ENCODE data around the gene G6PC3. TPM values are rescaled to one million over a fixed set of nuclear protein-coding genes. Genes with fewer than 3 reads are reported as not detected.

Gene G6PC3
- total and polyA plus RNA-seq, 2 of the 4 experiments (the other 2 are of a cell fraction): 20.4 to 107 TPM

- CTCF ChIA-PET: interaction anchor here (0.6 kb wide), 1 partner anchor 86 kb away, joined by 3 read pairs; no protein-coding TSS in a partner anchor
- no peak overlapping the region for H3K27ac ChIP-seq (ENCODE audit: insufficient read depth, low read length)
- H2AFZ ChIP-seq (replicated peaks; ENCODE audit: low read length, poor library complexity): no peak overlapping the region
- no peak overlapping the region for H3K23ac ChIP-seq (ENCODE audit: low read depth, low read length)
- H2BK15ac ChIP-seq (ENCODE audit: low read depth, low read length): no peak overlapping the region
- no TSS peak for BruUV-seq (replicated peaks)
- no peak overlapping the region for H4K8ac ChIP-seq (ENCODE audit: low read depth in 2 of 2, low read length in 2 of 2)
- H3K4me3 ChIP-seq (ENCODE audit: insufficient read depth, low read depth, low read length): no peak overlapping the region
- H3K9ac ChIP-seq (ENCODE audit: low read depth, low read length): no peak overlapping the region
- no peak overlapping the region for H3K18ac ChIP-seq (ENCODE audit: low read depth, low read length)
- DNase-seq (no peak), ATAC-seq (ENCODE audit: low read depth) (no peak)
- H3K4ac ChIP-seq (ENCODE audit: low read depth, low read length): no peak overlapping the region
- H3K4me1 ChIP-seq (ENCODE audit: control insufficient read depth, insufficient read depth, low read length): peaks cover 5% of the 10 kb centered on the region
- no peak overlapping the region for H2AK5ac ChIP-seq (ENCODE audit: low read depth, low read length)
- intact Hi-C loops (cut with micrococcal nuclease) (loop anchor here (10.0 kb wide), 1 partner anchor 115 kb away; no protein-coding TSS in a partner anchor), in situ Hi-C loops (cut with MboI; ENCODE audit: low sequenced_read_pairs) (no loop called here), dilution Hi-C loops (cut with HindIII; ENCODE audit: low sequenced_read_pairs, unreplicated experiment) (no loop called here)
- peaks cover 6% of the 10 kb centered on the region for H3K9me1 ChIP-seq (ENCODE audit: insufficient read depth, low read length)
- no peak overlapping the region for H3K14ac ChIP-seq (replicated peaks; ENCODE audit: low read depth, low read length)
- H4K91ac ChIP-seq (ENCODE audit: insufficient read depth, low read depth, low read length): no peak overlapping the region
- H3K56ac ChIP-seq (ENCODE audit: extremely low read depth, insufficient read depth, low read length): no peak overlapping the region
- H2BK5ac ChIP-seq (ENCODE audit: low read depth, low read length, poor library complexity, severe bottlenecking): no peak overlapping the region
- no peak overlapping the region for H4K5ac ChIP-seq (ENCODE audit: low read depth, low read length)
- no peaks in the 10 kb centered on the region for H3K9me3 ChIP-seq (ENCODE audit: control insufficient read depth, insufficient read depth, low read length)
- POLR2A ChIA-PET (ENCODE audit: unreplicated experiment): no interaction called here
- H2BK120ac ChIP-seq (ENCODE audit: low read depth, low read length): no peak overlapping the region
- no peaks in the 10 kb centered on the region for H3K27me3 ChIP-seq (ENCODE audit: control insufficient read depth, insufficient read depth, low read length)
- no peak overlapping the region for H3K4me2 ChIP-seq (ENCODE audit: low read depth, low read length)
- H2BK20ac ChIP-seq (ENCODE audit: low read depth, low read length): no peak overlapping the region
- peaks cover 38 to 65% of the 10 kb centered on the region in 2 experiments for H3K79me1 ChIP-seq (ENCODE audit: low read depth in 1 of 2, low read length in 2 of 2)
- no peak overlapping the region for H2AK9ac ChIP-seq (replicated peaks; ENCODE audit: low read depth, low read length, poor library complexity)
- H3K36me3 ChIP-seq (ENCODE audit: control insufficient read depth, insufficient read depth, low read length): peaks cover 49% of the 10 kb centered on the region
- WGBS, 2 experiments (ENCODE audit: extremely low coverage in 2 of 2, insufficient read length in 1 of 2): 100% methylated on average over 2 of the region's 9 CpGs; no CpG with 5 or more reads in 1 of the 2 experiments
- H4K20me1 ChIP-seq (ENCODE audit: insufficient read depth, low read length): peaks cover 63% of the 10 kb centered on the region
- TF ChIP-seq NFE2L2 (IDR thresholded peaks at IDR 0.05; ENCODE audit: low read depth, low read length) (no peak), USF2 (IDR thresholded peaks at IDR 0.05; ENCODE audit: low read depth, low read length) (no peak), MAZ (IDR thresholded peaks at IDR 0.05; ENCODE audit: borderline replicate concordance, low read depth, low read length) (no peak), SMC3 (IDR thresholded peaks at IDR 0.05; ENCODE audit: low read depth, low read length) (no peak), CEBPB (IDR thresholded peaks at IDR 0.05; ENCODE audit: low read depth, low read length) (no peak), RAD21 (IDR thresholded peaks at IDR 0.05; ENCODE audit: low read length) (no peak), CTCF (conservative IDR thresholded peaks at IDR 0.05; ENCODE audit: low read depth, low read length) (no peak), CHD1 (IDR thresholded peaks at IDR 0.05; ENCODE audit: low read depth, low read length) (no peak), BHLHE40 (IDR thresholded peaks at IDR 0.05; ENCODE audit: low read depth, low read length) (no peak), RCOR1 (IDR thresholded peaks at IDR 0.05; ENCODE audit: insufficient replicate concordance, low read length) (no peak), ELK1 (IDR thresholded peaks at IDR 0.05; ENCODE audit: borderline replicate concordance, low read depth, low read length) (no peak), MAFK (IDR thresholded peaks at IDR 0.05; ENCODE audit: low read depth, low read length) (no peak), POLR2A (IDR thresholded peaks at IDR 0.05; ENCODE audit: low read depth, low read length) (no peak), MXI1 (IDR thresholded peaks at IDR 0.05; ENCODE audit: borderline replicate concordance, low read depth, low read length) (no peak), RFX5 (IDR thresholded peaks at IDR 0.05; ENCODE audit: low read depth, low read length) (no peak)
Measured at GRCh38 chr17:44049294-44050060, 21.1 kb upstream of the G6PC3 start.

All from IMR-90 (cell line).